ENCODE results near the gene DLGAP4.

DLGAP4 gene

DNA sequence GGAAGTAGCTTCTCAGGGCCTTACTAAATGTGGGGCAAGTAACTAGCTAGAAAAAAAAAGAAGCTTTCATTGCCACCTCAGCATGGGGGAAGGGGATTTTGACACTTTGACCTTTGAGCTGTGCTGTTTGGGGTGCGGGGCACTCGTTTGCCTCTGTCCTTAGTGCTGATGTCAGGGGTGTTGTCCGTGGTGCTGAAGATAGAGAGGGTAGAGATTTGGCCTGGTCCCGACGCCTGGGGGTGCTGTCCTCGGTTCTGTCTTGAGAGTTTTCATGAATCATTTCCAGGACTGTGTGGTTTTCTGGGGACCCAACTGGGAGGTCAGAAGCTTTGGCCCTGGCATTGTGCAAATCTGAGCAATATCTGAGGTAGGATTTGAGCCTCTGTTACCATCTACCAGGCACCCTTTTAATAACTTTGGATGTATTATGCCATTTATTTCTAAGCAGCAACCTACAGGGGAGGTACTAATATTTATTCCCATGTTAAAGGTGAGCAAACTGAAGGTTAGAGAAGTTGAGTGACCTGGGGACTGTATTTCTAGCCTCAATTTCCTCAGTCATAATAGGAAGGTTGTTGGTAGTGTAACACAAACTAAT is 78.0 kb downstream of the DLGAP4 start:
- DNase-seq (ENCODE audit: insufficient read length) (no peak), FAIRE-seq (no peak)
- TF ChIP-seq POLR2A (IDR thresholded peaks at IDR 0.05; ENCODE audit: low read depth, low read length) (no peak), TAF1 (IDR thresholded peaks at IDR 0.05; ENCODE audit: borderline replicate concordance, low read depth, low read length) (no peak), POLR2AphosphoS5 (IDR thresholded peaks at IDR 0.05; ENCODE audit: low read depth, low read length) (no peak)

GRCh38 chr20:36385503-36385902 is 79.4 kb downstream of the DLGAP4 start:
- DNase-seq (ENCODE audit: insufficient read length) (no peak), FAIRE-seq (no peak)
- TF ChIP-seq POLR2AphosphoS5 (IDR thresholded peaks at IDR 0.05; ENCODE audit: low read depth, low read length), result no peak
- TF ChIP-seq POLR2A (IDR thresholded peaks at IDR 0.05; ENCODE audit: low read depth, low read length), result no peak

GRCh38 chr20:36386236-36386635 is 80.1 kb downstream of the DLGAP4 start:
- DNase-seq (ENCODE audit: insufficient read length) (no peak), FAIRE-seq (no peak)
- TF ChIP-seq POLR2AphosphoS5 (IDR thresholded peaks at IDR 0.05; ENCODE audit: low read depth, low read length) (no peak), POLR2A (IDR thresholded peaks at IDR 0.05; ENCODE audit: low read depth, low read length) (no peak), TAF1 (IDR thresholded peaks at IDR 0.05; ENCODE audit: borderline replicate concordance, low read depth, low read length) (no peak)

DNA sequence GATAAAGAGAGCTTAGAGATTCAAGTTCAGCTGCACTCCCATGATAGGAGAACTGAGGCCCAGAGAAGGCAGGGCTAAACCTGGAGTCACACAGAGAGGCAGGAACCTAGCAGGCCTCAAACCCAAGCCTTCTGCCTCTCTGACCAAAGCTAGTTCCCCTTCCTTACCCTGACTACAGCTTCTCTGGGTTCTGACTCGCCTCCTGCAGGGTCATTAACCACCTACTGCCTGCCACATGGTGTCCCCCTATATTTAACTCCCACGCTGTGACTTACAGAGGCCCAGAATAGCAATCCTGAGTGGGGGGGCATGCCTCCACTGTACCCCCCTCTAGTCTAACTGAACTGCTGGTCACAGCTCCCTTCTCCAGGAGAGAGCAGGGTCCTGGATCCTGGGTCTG is 84.1 kb downstream of the DLGAP4 start:
- FAIRE-seq, result no peak
- no peak for DNase-seq (ENCODE audit: insufficient read length)
- TF ChIP-seq TAF1 (IDR thresholded peaks at IDR 0.05; ENCODE audit: borderline replicate concordance, low read depth, low read length), result no peak
- TF ChIP-seq POLR2AphosphoS5 (IDR thresholded peaks at IDR 0.05; ENCODE audit: low read depth, low read length), result no peak
- no peak for TF ChIP-seq POLR2A (IDR thresholded peaks at IDR 0.05; ENCODE audit: low read depth, low read length)

DNA sequence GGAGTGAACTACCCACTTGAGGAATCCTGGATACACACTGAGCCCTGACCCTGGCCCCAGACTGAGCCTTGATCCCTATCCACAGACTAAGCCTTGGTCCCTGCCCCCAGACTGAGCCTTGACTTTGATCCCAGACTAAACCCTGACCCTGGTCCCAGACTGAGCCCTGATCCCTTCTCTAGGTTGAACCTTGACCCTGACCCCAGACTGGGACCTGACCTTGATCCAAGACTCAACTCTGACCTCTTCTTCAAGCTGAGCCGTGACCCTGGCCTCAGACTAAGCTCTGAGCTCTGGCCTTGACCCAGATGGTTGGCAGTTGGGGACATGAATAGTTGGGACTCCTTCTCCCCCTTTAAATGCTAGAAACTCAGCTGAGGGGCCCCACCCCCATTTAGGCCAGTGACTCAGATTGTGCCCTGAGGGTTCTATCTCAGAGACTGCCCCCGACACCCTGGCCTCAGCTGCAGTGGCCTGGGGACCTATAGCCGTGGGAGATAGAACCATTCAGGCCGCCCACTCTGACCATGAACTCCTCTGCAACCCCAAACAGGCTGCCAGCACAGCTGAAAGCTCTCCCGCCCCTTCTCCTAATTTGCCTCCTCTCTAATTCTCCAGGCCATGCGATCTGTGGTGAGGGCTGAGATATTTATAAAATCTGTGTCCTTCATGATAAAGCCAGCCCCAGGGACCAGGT is 84.7 kb downstream of the DLGAP4 start:
- FAIRE-seq (no peak), DNase-seq (ENCODE audit: insufficient read length) (no peak)
- no peak for TF ChIP-seq TAF1 (IDR thresholded peaks at IDR 0.05; ENCODE audit: borderline replicate concordance, low read depth, low read length)

GRCh38 chr20:36391456-36391855 is 85.3 kb downstream of the DLGAP4 start:
- DNase-seq (ENCODE audit: insufficient read length) (no peak), FAIRE-seq (no peak)
- TF ChIP-seq POLR2AphosphoS5 (IDR thresholded peaks at IDR 0.05; ENCODE audit: low read depth, low read length), result no peak
- no peak for TF ChIP-seq POLR2A (IDR thresholded peaks at IDR 0.05; ENCODE audit: low read depth, low read length)
- no peak for TF ChIP-seq TAF1 (IDR thresholded peaks at IDR 0.05; ENCODE audit: borderline replicate concordance, low read depth, low read length)

- no peak for FAIRE-seq
- TF ChIP-seq TAF1 (IDR thresholded peaks at IDR 0.05; ENCODE audit: borderline replicate concordance, low read depth, low read length), result no peak
- no peak for TF ChIP-seq POLR2AphosphoS5 (IDR thresholded peaks at IDR 0.05; ENCODE audit: low read depth, low read length)
- no peak for TF ChIP-seq POLR2A (IDR thresholded peaks at IDR 0.05; ENCODE audit: low read depth, low read length)
These were observed 85.8 kb downstream of the DLGAP4 start for GRCh38 chr20:36391955-36392354.

DNA sequence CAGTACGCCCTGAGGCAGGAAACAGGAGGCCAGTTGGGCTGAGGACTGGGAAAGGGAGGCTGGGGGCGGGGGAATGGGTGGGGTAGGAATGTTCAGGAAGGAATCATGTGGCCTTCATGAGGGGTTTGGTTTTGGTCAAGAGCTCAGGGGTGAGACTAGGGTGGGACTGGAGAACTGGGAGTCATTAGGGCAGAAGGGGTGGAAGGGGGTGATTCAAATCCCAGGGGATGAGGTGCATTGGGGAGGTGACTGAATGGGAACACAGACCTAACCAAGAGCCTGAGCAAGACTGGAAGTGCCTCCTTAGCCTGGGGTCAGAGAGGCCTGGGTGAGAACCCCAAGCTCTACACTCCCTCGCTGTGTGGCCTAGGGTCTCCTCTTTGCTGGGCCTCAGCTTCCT is 86.8 kb downstream of the DLGAP4 start:
- no peak for FAIRE-seq
- TF ChIP-seq POLR2AphosphoS5 (IDR thresholded peaks at IDR 0.05; ENCODE audit: low read depth, low read length), result no peak
- no peak for TF ChIP-seq POLR2A (IDR thresholded peaks at IDR 0.05; ENCODE audit: low read depth, low read length)
- no peak for TF ChIP-seq TAF1 (IDR thresholded peaks at IDR 0.05; ENCODE audit: borderline replicate concordance, low read depth, low read length)
- DNase-seq (ENCODE audit: insufficient read length), result no peak

More at GRCh38 chr20:36391955-36392354, 85.8 kb downstream of the DLGAP4 start:
- no peak for DNase-seq (ENCODE audit: insufficient read length)

GRCh38 chr20:36394340-36394965 is 88.3 kb downstream of the DLGAP4 start:
- FAIRE-seq (no peak), DNase-seq (ENCODE audit: insufficient read length) (no peak)
- TF ChIP-seq POLR2A (IDR thresholded peaks at IDR 0.05; ENCODE audit: low read depth, low read length) (no peak), TAF1 (IDR thresholded peaks at IDR 0.05; ENCODE audit: borderline replicate concordance, low read depth, low read length) (no peak), POLR2AphosphoS5 (IDR thresholded peaks at IDR 0.05; ENCODE audit: low read depth, low read length) (no peak)

DNA sequence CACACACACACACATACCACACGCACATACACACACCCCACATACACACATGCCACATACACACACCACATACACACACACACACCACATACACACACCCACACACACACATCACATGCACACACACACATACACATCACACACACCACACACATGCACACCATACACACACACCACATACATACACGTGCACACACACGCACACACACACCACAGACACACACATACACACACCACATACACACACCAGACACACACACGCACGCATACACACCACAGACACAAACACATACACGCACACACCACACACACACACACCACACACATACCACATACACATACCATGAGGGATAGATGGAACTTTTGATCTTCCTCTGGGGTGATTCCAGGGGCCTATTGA is 90.2 kb downstream of the DLGAP4 start:
- FAIRE-seq (peak; percentile 81), DNase-seq (ENCODE audit: insufficient read length) (no peak)
- TF ChIP-seq POLR2A (IDR thresholded peaks at IDR 0.05; ENCODE audit: low read depth, low read length) (no peak), POLR2AphosphoS5 (IDR thresholded peaks at IDR 0.05; ENCODE audit: low read depth, low read length) (no peak), TAF1 (IDR thresholded peaks at IDR 0.05; ENCODE audit: borderline replicate concordance, low read depth, low read length) (no peak)

DNA sequence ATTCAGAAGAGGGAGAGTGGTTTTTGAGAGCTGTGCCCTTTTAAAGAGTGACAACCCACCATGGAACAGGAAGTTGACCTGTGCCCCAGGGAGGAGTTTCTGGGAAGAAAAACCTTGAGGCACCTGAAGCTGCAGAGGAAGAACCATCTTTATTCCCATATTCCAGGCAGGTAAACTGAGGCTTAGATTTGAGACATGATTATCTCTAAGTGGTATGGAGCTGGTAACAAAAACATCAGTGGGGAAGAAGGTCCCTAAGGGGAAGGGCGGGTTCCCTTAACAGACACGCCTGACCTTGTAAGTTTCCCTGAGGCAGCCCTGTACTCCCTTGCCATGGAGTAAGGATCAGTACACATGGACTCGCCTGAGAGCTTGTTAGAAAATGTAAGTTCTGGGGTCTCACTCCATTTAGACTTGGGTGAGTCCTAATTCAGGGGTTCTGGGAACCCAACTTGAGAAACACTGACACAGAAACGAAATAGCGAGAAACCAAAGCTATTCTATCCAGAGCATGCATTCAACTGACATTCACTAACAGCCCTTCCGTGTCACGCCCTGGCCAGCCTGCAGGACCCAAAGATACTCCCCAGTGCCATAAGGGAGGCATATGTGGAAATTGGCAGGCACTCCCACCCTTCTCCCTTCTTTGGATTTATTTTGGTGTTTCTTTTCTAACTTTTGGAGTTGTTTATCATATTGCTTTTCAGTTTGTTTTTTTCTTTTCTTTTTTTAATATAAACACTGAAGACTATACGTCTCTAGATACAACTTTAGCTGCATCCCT is 90.9 kb downstream of the DLGAP4 start:
- DNase-seq (ENCODE audit: insufficient read length), result no peak
- no peak for FAIRE-seq
- TF ChIP-seq POLR2A (IDR thresholded peaks at IDR 0.05; ENCODE audit: low read depth, low read length) (no peak), TAF1 (IDR thresholded peaks at IDR 0.05; ENCODE audit: borderline replicate concordance, low read depth, low read length) (no peak), POLR2AphosphoS5 (IDR thresholded peaks at IDR 0.05; ENCODE audit: low read depth, low read length) (no peak)
